Tibial nerve (tissue), 3 donors: Measurements from ENCODE around the gene COPA.

Experiments
- CTCF ChIP-seq, 5 experiments: fragments of 200-600 bp in 3 of 5; fragments of 450-650 bp in 2 of 5; sonication (generic) in 3 of 5; IDR thresholded peaks; one replicate each; pipeline ENCODE4 v1.5.1; 2016 to 2019; ENCODE audit warnings: antibody characterized with exemption in 5 of 5, mild to moderate bottlenecking in 3 of 5, moderate library complexity in 2 of 5
- POLR2A ChIP-seq, 2 donors: fragments of 450-650 bp; IDR thresholded peaks; one replicate each; pipeline ENCODE4 v1.6.1; 2017; ENCODE audit warnings: antibody characterized with exemption in 2 of 2, mild to moderate bottlenecking in 2 of 2, moderate library complexity in 2 of 2

GRCh38 chr1:160244209-160244608 lies 98.8 kb downstream of the COPA start:
- TF ChIP-seq POLR2A (IDR thresholded peaks at IDR 0.05), result no peak
- no peak for TF ChIP-seq CTCF (IDR thresholded peaks at IDR 0.05)
